SH-SY5Y (cell line): ENCODE data around the gene MGMT.
A peak's percentile ranks its signal among the peaks of the same experiment; 100 is the strongest.

Experiments
- GATA2 ChIP-seq: IDR thresholded peaks from 2 replicates; pipeline ENCODE4 v1.6.1; 2011; ENCODE audit warnings: mild to moderate bottlenecking, low read depth, low read length
- GATA3 ChIP-seq: IDR thresholded peaks from 2 replicates; pipeline ENCODE4 v1.6.1; 2011; ENCODE audit warnings: low read depth, mild to moderate bottlenecking, low read length, moderate library complexity

Gene MGMT

DNA sequence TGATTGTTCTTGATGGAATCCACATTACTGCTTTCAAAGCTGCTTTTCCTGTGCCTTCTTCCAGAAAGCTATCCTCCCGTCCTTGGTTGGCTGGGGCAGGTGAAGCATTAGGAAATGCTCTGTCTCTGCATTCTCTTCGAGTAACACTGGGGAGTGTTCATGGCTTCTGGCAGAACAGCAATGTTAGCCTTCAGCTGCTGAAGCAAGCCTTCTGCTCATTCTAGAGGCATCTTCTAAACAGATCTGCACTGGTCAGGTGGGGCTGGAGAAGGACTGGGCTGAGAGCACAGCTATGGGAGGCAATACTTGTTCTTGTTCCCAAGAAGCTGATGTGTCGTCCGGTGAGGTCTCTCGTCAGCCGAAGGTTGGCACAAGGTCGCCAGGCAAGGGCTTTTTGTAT is 80.6 kb downstream of the MGMT start:
- TF ChIP-seq GATA3: no peak
- no peak for TF ChIP-seq GATA2

- TF ChIP-seq GATA3 (no peak), GATA2 (no peak)
These were observed 81.6 kb downstream of the MGMT start for GRCh38 chr10:129548600-129548999.

DNA sequence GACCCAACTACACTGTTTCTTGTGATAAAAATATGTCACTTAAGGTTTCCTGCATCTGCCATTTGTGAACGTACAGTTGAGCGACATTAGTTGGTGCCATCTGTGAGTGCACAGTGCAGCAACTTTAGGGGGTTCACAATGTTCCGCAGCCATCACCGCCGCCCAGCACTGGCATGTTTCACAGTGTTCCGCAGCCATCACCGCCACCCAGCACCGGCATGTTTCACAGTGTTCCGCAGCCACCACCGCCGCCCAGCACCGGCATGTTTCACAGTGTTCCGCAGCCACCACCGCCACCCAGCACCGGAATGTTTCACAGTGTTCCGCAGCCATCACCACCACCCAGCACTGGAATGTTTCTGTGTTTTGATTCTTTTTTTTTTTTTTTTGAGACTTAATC is 83.0 kb downstream of the MGMT start:
- TF ChIP-seq GATA3: no peak
- TF ChIP-seq GATA2: no peak

DNA sequence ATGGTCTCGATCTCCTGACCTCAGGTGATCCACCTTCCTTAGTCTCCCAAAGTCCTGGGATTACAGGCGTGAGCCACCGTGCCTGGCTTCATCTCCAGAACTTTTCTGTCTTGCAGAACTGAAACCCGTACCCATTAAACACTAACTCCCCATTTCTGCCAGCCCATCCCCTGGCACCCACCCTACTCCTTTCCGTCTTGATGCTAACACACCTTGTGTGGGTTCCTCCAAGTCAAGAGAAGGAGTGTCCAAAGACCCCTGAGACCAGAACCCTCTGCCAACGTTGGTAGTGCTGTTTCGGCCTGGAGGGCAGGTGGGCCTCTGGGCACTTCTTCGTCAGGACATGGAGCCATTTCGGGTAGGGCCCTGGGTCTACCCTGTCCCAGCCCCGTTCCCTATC is 83.6 kb downstream of the MGMT start:
- TF ChIP-seq GATA2 (no peak), GATA3 (no peak)

DNA sequence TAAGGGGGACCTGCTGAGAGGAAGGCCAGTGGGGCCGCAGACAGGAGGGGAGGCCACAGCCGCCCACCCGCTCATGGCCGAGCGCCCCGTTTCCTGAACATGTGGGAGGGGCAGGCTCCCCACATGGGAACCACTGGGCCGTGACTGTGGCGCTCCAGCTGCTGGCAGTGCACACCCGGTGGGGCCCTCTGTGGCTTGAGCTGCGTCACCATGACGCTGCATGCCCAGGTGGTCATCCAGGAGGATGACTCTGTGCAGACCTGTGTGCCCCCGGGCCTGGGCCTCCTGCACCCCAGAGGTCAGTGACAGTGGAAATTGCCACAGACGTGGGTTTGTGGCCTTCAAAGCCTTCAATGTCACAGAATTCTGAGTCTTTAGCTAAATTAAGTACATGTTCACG is 85.1 kb downstream of the MGMT start:
- TF ChIP-seq GATA3 (no peak), GATA2 (no peak)

GRCh38 chr10:129553928-129554327 is 86.9 kb downstream of the MGMT start:
- no peak for TF ChIP-seq GATA3
- TF ChIP-seq GATA2: no peak

GRCh38 chr10:129556316-129556715 is 89.3 kb downstream of the MGMT start:
- TF ChIP-seq GATA3: no peak
- TF ChIP-seq GATA2: no peak

GRCh38 chr10:129560361-129560760 is 93.3 kb downstream of the MGMT start:
- TF ChIP-seq GATA3 (no peak), GATA2 (no peak)

DNA sequence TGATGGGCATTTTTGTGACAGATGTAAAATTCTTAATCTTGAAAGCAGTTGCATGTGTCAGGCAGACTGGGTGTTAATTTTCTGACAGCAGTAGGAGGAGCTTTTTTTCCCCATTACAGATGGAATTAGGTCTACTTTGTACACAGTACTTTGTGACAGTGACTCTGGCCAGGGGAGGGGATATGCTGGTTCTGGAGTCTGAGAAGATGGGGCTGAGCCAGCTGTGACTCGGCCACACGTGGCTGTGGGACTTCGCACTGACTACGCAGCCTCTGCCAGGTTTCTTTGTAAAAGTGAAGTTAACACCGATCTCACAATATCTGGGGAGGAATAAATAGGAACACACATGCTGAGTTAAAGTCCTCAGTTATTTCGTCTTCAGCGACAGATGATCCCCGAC is 95.4 kb downstream of the MGMT start:
- TF ChIP-seq GATA3 (no peak), GATA2 (no peak)

GRCh38 chr10:129564923-129565322 is 97.9 kb downstream of the MGMT start:
- TF ChIP-seq GATA3 (no peak), GATA2 (no peak)

GRCh38 chr10:129568583-129569344 is 101.7 kb downstream of the MGMT start:
- TF ChIP-seq GATA3 (no peak), GATA2 (peak; percentile 82)

DNA sequence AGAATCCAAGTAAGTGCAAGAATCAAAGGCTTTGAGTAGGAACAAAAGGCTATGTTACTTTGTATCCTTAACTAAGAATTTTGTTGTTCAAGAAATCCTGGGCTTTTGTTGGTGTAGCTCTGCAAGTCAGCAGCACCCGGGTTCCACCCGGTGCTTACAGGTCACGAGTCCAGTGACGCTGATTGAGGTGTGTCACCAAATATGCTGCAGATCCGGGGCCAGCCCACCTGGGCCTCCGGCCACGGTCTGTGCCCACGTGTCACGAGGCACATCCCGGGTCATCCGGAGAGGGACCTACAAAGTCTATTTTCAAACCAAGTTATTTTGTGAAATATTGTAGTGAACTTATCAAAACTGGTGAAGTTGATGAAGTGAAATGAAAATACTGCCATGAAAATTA is 103.1 kb downstream of the MGMT start:
- TF ChIP-seq GATA3 (no peak), GATA2 (no peak)

DNA sequence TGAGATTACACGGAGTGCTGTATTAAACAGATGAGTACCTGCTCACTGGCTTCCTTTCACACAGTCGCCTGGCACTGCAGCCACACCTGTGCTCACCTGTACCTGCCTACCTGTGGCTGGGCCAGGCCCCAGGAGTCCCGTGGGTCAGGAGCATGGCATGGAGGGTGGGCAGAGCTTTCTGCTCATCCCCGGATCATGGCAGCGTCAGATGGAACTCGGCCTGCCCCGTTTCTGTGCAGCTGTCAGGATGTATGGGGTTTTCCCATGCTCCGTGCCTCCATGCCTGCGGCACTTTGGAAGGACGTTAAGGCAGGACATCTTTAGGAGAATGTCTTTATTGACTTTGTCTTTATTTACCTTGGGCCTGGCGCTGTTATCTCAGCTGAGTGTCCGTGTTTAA is 112.2 kb downstream of the MGMT start:
- TF ChIP-seq GATA2 (no peak), GATA3 (no peak)

DNA sequence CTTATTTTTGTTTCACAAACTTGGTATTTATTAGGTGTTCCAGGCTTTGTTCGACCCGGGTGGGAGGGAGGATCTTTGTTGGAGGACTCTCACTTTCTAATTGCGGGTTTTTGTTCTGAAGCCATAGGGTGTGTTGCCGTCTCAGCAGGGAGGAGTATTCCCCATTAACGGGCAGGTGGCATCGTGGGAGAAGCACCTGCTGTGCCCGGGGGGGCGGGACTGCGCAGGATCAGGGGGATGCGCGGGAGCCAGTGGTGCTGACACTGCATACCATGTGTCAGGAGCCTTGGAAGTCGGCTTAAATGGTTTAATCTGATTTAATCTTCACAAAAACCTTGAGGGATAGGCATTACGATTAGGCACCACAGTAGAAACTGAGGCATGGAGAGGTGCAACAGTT is 113.0 kb downstream of the MGMT start:
- no peak for TF ChIP-seq GATA2
- TF ChIP-seq GATA3: no peak

- TF ChIP-seq GATA3 (no peak), GATA2 (no peak)
These were observed 113.9 kb downstream of the MGMT start for GRCh38 chr10:129580901-129581300.

- TF ChIP-seq GATA3 (no peak), GATA2 (no peak)
These were observed 114.9 kb downstream of the MGMT start for GRCh38 chr10:129581827-129582411.

GRCh38 chr10:129583831-129584230 is 116.8 kb downstream of the MGMT start:
- TF ChIP-seq GATA3 (no peak), GATA2 (no peak)
